Keratinocyte (primary cell): ENCODE data around the gene ALK.

ENCODE experiments used
- EZH2 ChIP-seq: IDR thresholded peaks from one replicate; pipeline ENCODE4 v1.6.1; 2012; ENCODE audit warnings: inconsistent platforms, mild to moderate bottlenecking, low read length, moderate library complexity
- TF ChIP-seq, protein P1 (sequence below), 3 experiments: IDR thresholded peaks in 1 of 3; conservative IDR thresholded peaks in 1 of 3; optimal IDR thresholded peaks in 1 of 3; 2 replicates in 2 of 3; 3 replicates in 1 of 3; pipeline versions ENCODE3 to v1.5.1; 2011; ENCODE audit warnings: low read length in 3 of 3, mild to moderate bottlenecking in 3 of 3, moderate library complexity in 2 of 3, control low read depth in 1 of 3, inconsistent platforms in 1 of 3; ENCODE audit not compliant: insufficient read depth in 2 of 3; ENCODE audit errors: extremely low read depth in 1 of 3

DNA sequence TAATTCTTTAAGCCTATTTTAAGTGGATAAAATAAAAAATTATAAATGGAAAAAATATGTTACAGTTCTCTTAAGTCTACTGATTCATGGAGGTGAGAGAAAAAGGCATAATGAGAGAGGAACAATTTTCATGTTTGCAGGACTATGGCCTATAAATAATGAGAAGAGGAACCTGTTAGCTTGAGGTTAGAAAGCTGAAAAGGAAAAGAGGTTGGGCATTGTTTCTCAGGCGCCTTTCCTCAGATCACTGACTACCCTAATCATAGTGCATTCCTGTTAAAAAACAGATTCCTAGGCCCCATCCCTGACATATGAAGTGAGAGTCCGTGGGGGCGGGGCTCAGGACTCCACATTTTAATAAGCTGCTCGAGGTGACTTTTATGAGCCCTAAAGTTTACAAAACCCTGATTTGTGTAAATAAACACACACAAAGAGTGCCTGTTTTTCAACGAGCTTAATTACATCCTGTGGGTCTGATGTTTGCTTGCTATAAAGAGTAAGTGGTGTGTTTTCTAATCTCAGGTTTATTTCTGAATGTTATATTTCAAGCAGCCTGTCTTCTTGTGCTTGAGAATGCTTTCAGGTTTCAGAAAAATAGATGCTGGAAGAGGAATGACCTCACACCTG lies 470.7 kb downstream of the ALK start:
- TF ChIP-seq, protein P1, sequence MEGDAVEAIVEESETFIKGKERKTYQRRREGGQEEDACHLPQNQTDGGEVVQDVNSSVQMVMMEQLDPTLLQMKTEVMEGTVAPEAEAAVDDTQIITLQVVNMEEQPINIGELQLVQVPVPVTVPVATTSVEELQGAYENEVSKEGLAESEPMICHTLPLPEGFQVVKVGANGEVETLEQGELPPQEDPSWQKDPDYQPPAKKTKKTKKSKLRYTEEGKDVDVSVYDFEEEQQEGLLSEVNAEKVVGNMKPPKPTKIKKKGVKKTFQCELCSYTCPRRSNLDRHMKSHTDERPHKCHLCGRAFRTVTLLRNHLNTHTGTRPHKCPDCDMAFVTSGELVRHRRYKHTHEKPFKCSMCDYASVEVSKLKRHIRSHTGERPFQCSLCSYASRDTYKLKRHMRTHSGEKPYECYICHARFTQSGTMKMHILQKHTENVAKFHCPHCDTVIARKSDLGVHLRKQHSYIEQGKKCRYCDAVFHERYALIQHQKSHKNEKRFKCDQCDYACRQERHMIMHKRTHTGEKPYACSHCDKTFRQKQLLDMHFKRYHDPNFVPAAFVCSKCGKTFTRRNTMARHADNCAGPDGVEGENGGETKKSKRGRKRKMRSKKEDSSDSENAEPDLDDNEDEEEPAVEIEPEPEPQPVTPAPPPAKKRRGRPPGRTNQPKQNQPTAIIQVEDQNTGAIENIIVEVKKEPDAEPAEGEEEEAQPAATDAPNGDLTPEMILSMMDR (optimal IDR thresholded peaks at IDR 0.05 in 1 of 3, IDR thresholded peaks at IDR 0.05 in 1 of 3, conservative IDR thresholded peaks at IDR 0.05 in 1 of 3; ENCODE audit: extremely low read depth in 1 of 3, insufficient read depth in 2 of 3, low read length in 3 of 3), result no peak
- no peak for TF ChIP-seq EZH2
